Raji (cell line): ENCODE measurements around the gene UBE2E1.

Experiments
- POLR2A ChIP-seq: IDR thresholded peaks from 2 replicates; pipeline ENCODE4 v1.6.1; 2011; ENCODE audit warnings: low read depth, low read length, control low read depth; ENCODE audit not compliant: insufficient read depth

UBE2E1 gene

DNA sequence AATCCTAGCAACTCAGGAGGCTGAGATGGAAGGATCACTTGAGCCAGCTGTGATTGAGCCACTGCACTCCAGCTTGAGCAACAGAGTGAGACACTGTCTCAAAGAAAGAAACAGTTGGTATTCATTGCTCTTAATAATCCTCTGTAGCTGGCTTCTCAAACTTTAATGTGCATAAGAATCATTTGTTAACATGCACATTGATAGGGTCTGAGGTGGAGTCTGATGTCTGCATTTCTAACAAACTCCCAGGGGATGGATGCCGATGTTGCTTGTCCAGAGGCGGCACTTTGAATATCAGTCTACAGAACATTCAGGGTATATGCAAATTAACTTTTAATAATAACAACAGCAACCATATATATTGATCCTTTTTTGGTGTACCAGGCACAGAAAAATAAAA, 71.2 kb downstream of the UBE2E1 start:
- TF ChIP-seq POLR2A: no peak

DNA sequence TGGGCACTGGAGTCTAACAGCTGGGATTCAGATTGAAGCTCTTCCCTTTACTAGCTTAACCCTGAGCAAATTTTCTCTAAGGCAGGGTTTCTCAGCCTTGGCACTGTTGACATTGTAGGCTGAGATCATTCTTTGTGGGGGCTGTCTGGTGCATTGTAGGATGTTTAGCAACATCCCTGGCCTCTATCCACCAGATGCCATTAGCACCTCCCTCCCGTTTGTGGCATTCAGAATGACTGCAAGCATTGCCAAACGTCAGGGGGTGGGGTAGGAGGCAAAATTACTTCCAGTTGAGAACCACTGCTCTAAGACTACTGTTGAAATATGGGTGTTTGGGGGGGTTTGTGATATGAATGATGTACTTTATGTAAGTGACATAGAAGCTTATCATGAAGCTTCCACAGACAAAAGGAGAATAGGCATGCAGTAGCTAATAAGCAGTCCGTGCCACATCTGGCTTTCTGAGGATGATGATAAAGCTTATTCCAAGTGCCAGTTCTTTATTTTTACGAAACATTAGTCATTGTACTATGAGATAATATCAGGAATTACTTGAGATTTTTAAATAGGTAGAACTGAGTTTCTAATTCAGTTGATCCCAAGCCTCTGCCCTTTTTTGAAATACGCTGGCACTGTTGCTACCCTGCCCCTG, 71.7 kb downstream of the UBE2E1 start:
- no peak for TF ChIP-seq POLR2A

DNA sequence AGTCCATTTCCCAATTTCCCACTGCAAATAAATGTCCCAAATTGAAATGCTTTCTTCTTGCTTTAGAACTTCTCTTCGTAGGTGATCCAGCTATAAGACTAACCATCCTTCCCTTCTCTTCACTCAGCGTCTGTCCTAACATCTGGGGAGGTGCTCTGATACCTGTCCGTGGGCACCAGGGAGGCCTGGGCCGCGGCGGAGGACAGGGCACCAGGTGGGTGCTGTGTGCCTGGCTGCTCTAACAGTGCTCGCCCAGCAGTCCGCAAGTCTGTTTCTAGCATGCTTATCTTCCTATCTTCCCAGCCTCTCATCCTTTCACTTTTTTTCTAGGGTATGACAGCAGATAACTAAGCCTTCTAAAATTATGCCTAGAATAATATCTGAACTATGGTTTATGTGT, 73.7 kb downstream of the UBE2E1 start:
- TF ChIP-seq POLR2A: no peak

DNA sequence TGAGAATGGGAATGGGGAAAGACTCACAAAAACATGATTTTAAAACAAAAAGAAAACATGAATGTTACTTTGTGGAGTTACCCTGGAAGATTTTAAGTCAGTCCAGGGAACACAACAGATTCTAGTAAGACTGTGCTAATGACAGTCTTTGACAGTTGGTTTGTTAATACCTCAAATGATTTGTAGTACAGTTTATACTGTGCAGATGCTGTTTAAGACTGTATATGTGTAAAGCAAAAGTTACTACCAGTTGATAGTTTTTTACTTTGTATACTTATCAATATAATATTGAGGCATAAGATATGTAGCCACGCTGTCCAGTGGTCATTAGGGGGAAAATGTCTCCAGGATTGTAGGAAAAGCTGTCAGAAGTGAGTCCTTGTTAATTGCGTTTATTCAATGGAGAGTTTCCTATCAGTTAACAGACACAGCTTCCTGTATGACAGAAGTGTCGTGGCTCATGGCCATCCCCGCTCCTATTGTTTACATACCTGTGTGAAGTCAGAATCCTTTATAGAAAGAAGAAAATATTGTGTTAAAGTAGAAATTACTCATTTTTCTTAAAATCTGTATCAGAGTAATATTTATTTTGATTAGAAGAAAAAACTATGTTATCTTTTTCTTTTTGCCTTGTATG, 75.1 kb downstream of the UBE2E1 start:
- TF ChIP-seq POLR2A: no peak

DNA sequence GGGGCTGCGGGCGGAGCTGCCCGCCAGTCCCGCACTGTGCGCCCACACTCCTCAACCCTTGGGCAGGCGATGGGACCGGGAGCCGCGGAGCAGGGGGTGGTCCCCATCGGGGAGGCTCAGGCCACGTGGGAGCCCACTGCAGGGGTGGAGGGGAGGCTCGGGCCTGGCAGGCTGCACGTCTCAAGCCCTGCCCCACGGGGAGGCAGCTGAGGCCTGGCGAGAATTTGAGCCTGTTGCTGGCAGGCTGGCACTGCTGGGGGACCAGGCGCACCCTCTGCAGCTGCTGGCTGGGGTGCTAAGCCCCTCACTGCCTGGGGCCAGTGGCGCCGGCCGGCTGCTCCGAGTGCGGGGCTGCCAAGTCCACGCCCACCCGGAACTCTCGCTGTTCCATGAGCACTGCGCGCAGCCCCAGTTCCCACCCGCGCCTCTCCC, 76.7 kb downstream of the UBE2E1 start:
- no peak for TF ChIP-seq POLR2A

DNA sequence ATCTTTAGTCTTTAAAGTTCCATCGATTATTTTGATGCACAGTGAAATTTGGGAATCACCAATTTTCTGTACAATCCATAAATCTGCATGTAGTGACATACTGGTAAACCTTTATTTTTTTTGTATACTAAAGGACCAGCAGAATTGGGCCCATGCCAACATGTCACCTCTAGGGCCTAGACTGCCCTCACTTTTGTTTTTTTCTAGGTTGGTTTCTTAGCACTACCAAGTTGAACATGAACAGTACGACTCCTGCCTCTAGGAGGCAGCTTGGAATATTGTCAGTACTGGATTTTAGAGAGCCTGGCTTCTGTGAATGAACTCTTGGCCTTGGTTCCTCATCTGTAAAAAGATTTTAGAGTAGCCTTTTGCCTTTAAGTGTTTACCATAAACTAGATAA, 78.7 kb downstream of the UBE2E1 start:
- TF ChIP-seq POLR2A: no peak

DNA sequence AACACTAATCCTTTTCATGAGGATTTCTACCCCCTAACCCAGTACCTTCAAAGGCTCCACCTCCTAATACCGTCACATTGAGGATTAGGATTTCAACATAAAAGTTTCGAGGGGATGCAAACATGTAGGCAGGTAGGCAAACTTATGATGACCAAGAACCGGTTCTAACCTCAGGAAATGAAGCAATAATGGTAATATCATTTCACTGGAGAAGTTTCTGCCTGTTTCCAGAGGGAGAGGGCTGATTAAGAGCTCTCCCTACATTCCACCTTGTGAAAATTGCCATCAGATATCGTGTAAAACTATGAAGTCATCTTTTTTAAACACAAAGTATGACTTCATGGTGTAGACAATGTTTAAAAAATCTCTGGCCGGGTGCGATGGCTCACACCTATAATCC, 79.5 kb downstream of the UBE2E1 start:
- no peak for TF ChIP-seq POLR2A

DNA sequence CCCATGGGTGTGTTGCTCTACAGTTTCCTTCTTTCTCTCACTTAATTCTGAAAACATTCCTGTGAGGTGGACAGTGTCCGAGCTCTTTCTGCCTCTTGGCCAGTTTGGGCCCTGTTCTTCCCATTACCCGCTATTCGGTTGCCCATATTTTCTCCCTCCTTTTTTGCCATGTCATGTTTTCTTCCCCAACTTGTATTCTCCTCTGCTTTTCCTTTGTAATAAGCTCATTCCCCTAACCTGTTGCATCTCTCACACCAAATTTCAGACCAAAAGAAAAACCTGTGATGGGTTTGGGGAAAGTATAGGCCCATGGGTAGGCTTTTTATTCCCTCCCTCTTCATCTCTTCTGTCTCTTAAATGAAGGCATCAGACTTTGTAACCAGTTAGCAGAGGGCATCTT, 80.6 kb downstream of the UBE2E1 start:
- TF ChIP-seq POLR2A: no peak

DNA sequence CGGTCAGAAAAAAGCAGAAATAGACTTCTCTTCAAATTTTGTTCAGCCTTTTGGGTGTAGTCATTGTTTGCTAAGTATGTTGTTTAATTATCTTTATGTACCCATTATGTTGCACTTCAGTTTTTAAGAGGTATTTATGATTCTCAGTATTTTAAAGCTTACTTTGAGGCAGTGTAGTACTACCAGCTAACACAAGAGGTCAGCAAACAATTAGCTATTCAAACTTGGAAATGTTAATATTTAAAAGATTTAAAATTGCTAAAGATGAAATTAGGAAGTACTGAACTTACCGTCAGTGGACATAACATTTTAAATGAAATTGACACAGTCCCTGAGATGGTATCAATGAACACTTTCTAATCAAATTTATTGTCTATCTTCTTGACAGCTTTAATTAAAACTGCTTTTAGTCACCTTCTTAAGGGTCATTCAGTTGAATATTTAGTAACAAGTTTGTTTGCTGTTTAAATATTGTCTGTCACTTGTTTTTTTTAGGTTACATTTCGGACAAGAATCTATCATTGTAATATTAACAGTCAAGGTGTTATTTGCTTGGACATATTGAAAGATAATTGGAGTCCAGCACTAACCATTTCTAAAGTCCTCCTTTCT, 83.0 kb downstream of the UBE2E1 start:
- TF ChIP-seq POLR2A: no peak

DNA sequence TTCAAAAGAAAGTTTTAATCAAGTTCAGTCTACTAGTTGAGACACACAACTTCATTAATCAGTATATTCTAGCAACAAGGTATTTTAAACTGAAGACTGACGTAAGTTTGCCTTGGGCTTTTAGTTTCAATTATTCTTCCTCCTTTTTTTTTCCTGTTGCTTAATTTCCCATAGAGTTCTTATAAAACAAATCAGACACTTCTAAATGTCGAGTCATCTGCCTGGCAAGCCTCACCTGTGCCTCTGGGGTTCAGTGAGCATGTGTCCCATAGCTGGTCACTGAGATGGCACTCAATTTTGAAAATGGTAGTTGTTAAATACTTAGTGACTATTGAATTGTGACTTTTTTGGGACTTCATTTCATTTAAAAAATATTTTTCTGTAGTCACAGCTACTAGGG, 83.6 kb downstream of the UBE2E1 start:
- TF ChIP-seq POLR2A: no peak

DNA sequence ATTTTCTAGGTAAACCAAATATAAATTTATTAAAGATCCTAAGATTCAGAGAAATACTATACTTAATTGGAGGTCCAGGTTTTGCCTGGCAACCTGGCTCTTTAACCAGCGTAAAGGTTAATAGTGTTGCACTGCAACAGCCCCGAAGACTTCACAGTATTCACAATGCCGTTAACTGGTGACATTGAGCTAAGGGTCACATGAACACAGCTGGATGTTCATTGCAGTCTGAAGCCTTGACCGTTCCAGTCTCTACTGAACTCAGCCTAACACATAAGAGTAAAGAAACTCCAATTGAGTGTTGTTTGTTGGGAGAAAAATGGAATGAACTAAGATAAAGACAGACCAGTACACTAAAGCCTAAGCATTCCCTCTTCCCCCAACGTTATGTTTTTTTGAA, 84.2 kb downstream of the UBE2E1 start:
- no peak for TF ChIP-seq POLR2A

DNA sequence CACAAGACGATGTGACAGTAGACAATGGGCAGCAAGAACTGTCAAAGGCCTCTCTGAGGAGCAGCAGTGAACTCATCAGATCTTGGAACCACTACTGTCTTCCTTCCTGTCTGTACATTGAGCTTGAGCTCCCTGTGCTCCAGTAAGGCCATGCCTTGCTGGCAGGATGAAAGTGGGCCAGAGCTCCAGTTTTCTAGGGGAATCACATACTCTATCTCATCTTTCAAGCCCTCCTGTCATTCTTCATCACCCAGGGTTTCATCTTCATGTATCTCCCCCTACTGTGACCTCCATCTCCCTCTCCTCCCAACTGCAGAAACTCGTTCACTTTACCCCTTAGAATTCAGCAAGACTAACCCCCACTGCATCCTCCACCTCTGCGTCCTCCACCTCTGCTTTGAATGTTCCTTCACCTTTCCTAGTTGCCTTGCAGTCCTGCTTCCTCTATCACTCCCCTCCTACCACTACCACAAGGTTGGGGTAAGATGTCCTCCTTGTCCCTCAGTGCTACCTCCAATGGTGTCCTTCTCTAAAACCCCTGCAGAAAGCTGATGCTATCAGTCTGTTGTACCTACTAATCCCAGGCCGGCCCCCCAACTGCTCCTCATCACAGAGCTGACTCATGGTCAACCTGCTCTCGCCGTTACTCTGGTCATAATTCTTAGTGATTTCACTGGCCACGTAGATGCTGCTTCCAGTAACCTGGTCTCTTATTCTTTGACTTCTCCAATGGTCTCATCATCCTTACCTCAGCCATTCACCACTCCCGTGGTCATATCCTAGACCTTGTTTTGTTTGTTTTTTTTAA, 88.7 kb downstream of the UBE2E1 start:
- TF ChIP-seq POLR2A: no peak

DNA sequence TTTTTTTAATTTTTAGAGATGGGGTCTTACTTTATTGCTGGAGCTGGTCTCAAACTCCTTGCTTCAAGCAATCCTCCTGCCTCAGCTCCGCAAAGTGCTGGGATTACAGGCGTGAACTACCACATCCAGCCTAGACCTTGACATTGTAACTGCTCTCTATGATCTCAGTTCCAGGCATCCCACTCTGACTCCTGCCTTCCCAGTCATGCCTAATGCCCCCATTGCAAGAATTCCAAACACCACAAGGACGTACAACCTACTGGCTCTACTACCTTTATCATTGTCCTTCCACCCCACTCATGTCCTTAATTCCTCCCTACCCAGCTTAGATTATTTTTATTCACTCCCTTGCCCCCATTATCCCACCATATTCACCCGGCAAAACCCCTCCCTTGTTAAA, 89.4 kb downstream of the UBE2E1 start:
- TF ChIP-seq POLR2A: no peak

DNA sequence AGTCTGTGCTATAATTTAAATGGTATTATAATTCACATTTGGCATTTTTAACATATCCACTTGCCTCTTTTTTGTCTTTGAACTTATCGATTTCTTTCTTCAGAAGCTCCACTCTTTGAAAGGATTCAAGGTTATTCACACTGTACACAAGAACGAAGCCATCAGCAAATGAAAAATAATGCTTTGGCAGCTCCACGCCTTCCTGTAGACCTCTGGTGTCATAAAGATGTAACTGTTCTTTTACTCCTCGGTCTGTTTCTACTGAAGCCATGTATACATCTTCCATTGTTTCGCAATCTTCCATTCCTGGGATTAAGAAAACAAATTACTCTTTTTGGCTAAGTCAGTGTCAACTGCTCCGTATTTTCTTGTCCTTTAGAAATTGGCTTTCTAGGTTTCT, 95.0 kb downstream of the UBE2E1 start:
- TF ChIP-seq POLR2A: no peak

DNA sequence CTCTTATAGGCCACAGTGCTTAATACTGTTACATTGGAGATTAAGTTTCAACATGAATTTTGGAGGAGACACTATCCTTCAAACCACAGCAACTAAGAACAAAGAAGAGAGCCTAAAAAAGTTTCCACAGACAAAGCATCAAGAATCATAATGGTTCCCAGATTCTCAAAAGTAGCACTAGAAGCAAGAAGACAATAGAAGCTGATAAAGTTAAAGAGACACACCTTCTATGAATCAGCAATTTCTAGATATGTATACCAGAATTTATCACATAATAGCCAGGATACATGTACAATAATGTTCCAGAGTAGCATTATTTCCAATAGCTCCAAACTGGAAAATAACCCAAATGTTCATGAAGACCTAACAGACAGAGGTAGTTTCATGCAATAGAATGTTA, 98.8 kb downstream of the UBE2E1 start:
- TF ChIP-seq POLR2A: no peak

DNA sequence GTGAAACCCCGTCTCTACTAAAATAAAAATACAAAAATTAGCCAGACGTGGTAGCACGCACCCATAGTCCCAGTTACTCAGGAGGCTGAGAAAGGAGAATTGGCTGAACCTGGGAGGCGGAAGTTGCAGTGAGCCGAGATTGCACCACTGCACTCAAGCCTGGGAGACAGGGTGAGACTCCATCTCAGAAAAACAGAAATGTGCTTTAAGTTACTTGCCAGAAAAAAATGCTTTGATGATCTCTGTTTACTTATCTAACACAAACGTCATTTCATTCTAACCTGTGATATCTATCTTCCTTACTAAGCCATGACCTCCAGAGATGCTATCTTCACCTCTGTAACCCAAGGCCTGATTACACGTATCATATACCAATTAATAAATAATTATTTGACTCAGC, 103.6 kb downstream of the UBE2E1 start:
- no peak for TF ChIP-seq POLR2A
